ENCODE measurements around the gene SFMBT1.
A peak's percentile ranks its signal among the peaks of the same experiment; 100 is the strongest.
"Not testable (repeated sequence)": the region's sequence is repeated elsewhere in the genome, so short reads cannot be mapped to it uniquely, and the experiment has no call there.

The SFMBT1 gene

GRCh38 chr3:53072653-53073552 is 27.0 kb upstream of the SFMBT1 start:
- peak; percentile 70 to 79 for DNase-seq (ENCODE audit: low read depth in 2 of 2)

GRCh38 chr3:53071882-53072431 is 26.1 kb upstream of the SFMBT1 start:
- no peak for DNase-seq (ENCODE audit: low read depth in 2 of 2)

- DNase-seq (ENCODE audit: low read depth in 2 of 2): no peak
Observed at GRCh38 chr3:53069422-53070068, 23.7 kb upstream of the SFMBT1 start.

- no peak for DNase-seq (ENCODE audit: low read depth in 2 of 2)
Observed at GRCh38 chr3:53068176-53068575, 22.3 kb upstream of the SFMBT1 start.

- no peak for DNase-seq (ENCODE audit: low read depth in 2 of 2)
Observed at GRCh38 chr3:53067567-53067966, 21.7 kb upstream of the SFMBT1 start.

GRCh38 chr3:53065841-53066480 is 20.1 kb upstream of the SFMBT1 start:
- no peak for DNase-seq (ENCODE audit: low read depth in 2 of 2)

GRCh38 chr3:53062905-53063304 is 17.0 kb upstream of the SFMBT1 start:
- DNase-seq (ENCODE audit: low read depth in 2 of 2): no peak

GRCh38 chr3:53056442-53056841 is 10.6 kb upstream of the SFMBT1 start:
- no peak for DNase-seq (ENCODE audit: low read depth in 2 of 2)

GRCh38 chr3:53054233-53054632 is 8.4 kb upstream of the SFMBT1 start:
- DNase-seq (ENCODE audit: low read depth in 2 of 2): not testable (repeated sequence)

GRCh38 chr3:53051929-53052328 is 6.1 kb upstream of the SFMBT1 start:
- no peak for DNase-seq (ENCODE audit: low read depth in 2 of 2)

GRCh38 chr3:53049987-53050386 is 4.1 kb upstream of the SFMBT1 start:
- DNase-seq (ENCODE audit: low read depth in 2 of 2): no peak

GRCh38 chr3:53046171-53047170 is 598 bp upstream of the SFMBT1 start:
- DNase-seq (ENCODE audit: low read depth in 2 of 2): peak; percentile 48 to 52

- DNase-seq (ENCODE audit: low read depth in 2 of 2): peak; percentile 24 to 27
Observed at GRCh38 chr3:53044711-53045517, 959 bp downstream of the SFMBT1 start.

- no peak for DNase-seq (ENCODE audit: low read depth in 2 of 2)
Observed at GRCh38 chr3:53044371-53044710, 1.5 kb downstream of the SFMBT1 start.

- no peak for DNase-seq (ENCODE audit: low read depth in 2 of 2)
Observed at GRCh38 chr3:53043738-53044137, 2.1 kb downstream of the SFMBT1 start.

GRCh38 chr3:53042651-53043050 is 3.2 kb downstream of the SFMBT1 start:
- DNase-seq (ENCODE audit: low read depth in 2 of 2): no peak

GRCh38 chr3:53040351-53040820 is 5.5 kb downstream of the SFMBT1 start:
- no peak for DNase-seq (ENCODE audit: low read depth in 2 of 2)

GRCh38 chr3:53039376-53039752 is 6.5 kb downstream of the SFMBT1 start:
- no peak for DNase-seq (ENCODE audit: low read depth in 2 of 2)

- DNase-seq (ENCODE audit: low read depth in 2 of 2): no peak
Observed at GRCh38 chr3:53038679-53039375, 7.0 kb downstream of the SFMBT1 start.
